NCI-H345 treated with DMSO at 0.1 percent for 48 hours (cell line): ENCODE data around the gene EPC2.
"Not testable (repeated sequence)": the region's sequence is repeated elsewhere in the genome, so short reads cannot be mapped to it uniquely, and the experiment has no call there.

Experiments
- DNase-seq: peaks from one replicate; lab custom pipeline; 2025; ENCODE audit not compliant: unreplicated experiment; lab: John Stamatoyannopoulos, UW

Gene EPC2

GRCh38 chr2:148674063-148675020, 29.8 kb downstream of the EPC2 start:
- no peak for DNase-seq

- no peak for DNase-seq
These were observed 31.2 kb downstream of the EPC2 start for GRCh38 chr2:148675708-148676107.

DNA sequence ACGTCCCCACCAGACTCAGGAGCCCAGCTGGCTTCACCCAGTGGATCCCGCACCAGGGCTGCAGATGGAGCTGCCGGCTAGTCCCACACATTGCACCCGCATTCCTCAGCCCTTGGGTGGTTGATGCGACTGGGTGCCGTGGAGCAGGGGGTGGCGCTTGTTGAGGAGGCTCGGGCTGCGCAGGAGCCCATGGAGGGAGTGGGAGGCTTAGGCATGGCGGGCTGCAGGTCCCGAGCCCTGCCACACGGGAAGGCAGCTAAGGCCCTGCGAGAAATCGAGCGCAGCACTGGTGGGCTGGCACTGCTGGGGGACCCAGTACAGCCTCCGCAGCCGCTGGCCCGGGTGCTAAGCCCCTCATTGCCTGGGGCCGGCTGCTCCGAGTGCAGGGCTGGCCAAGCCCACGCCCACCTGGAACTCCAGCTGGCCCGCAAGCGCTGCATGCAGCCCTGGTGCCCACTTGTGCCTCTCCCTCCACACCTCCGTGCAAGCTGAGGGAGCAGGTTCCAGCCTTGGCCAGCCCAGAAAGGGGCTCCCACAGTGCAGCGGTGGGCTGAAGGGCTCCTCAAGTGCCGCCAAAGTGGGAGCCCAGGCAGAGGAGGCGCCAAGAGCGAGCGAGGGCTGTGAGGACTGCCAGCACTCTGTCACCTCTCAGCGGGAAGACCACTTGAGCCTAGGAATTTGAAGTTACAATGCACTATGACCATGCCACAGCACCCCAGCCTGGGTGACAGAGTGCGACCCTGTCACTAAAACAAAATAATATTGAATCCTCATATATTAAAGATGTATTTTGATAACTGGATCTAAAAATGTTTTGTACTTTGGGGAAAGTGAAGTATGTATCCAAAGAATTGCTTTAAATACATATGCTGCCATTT, 34.0 kb downstream of the EPC2 start:
- not testable (repeated sequence) for DNase-seq

DNA sequence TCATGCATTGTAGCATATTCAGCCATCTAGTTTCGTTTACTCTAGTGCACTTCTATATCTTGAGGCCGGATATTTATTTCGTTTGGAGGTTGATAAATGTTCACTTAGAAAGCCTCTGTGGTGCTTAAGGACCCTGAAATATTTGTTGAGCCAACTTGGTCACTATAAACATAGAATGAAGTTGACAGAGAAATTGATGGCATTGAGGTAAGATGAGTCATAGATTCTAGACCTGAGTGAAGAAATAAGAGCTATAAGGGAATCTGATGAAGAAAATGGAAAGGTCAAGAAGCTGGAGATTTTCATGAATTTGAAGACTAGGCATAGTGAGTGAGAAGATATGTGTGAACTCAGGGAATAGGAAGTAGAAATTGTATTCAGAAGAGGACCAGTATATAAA, 35.9 kb downstream of the EPC2 start:
- no peak for DNase-seq

- no peak for DNase-seq
These were observed 36.9 kb downstream of the EPC2 start for GRCh38 chr2:148681443-148681842.

DNA sequence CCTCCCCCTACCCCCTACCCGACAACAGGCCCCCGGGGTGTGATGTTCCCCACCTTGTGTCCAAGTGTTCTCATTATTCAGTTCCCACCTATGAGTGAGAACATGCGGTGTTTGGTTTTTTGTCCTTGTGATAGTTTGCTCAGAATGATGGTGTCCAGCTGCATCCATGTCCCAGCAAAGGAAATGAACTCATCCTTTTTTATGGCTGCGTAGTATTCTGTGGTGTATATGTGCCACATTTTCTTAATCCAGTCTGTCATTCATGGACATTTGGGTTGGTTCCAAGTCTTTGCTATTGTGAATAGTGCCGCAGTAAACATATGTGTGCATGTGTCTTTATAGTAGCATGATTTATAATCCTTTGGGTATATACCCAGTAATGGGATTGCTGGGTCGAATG, 37.3 kb downstream of the EPC2 start:
- not testable (repeated sequence) for DNase-seq

- DNase-seq = no peak
These were observed 40.0 kb downstream of the EPC2 start for GRCh38 chr2:148684507-148684906.

- DNase-seq = no peak
These were observed 43.0 kb downstream of the EPC2 start for GRCh38 chr2:148687543-148687942.

GRCh38 chr2:148688011-148688410, 43.5 kb downstream of the EPC2 start:
- not testable (repeated sequence) for DNase-seq

DNA sequence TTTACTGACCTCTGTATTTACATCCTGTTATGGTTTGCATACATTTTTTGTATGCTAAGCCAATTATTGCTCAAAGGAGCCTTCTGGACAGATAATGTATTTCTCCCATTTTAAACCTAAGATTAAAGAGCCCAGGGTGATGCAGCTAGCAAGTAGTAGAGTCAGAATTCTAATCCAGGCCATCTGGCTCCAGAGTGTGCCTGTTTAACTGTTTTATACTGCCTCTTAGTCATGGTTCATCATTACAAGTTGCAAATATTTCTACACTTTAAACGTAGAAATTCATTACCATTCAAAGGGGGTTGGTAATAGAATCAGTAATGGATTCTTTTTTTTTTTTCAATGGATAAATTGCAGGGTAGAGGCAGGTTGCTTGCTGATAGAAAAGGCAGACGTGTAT, 52.4 kb downstream of the EPC2 start:
- DNase-seq = no peak

DNA sequence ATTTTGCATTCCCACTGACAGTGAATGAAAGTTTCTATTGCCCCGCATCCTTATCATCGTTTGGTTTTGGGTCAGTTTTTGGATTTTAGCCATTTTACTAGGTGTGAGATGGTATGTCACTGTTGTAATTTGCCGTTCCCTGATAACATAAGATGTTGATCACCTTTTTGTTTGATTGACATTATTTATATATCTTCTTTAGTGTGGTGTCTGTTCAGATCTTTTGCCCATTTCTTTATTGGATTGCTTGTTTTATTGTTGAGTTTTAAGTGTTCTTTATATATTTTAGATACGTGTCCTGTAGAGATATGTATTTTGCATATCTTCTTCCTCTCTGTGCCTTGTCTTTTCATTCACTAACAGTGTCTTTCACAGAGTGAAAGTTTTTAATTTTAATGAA, 55.3 kb downstream of the EPC2 start:
- DNase-seq = no peak

DNA sequence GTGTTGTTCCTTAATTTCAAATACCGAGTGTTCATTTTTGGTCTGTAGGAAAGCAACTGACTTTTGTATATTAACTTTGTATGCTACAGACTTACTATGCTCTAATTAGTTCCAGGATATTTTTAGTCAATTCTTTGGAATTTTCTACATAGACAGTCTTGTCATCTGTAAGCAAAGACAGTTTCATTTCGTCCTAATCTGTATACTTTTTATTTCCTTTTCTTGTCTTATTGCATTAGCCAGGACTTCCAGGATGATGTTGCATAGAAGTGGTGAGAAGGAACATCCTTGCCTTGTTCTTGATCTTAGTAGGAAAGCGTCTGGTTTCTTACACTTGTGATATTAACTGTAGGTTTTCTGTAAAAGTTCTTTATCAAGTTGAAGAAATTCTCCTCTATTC, 56.5 kb downstream of the EPC2 start:
- DNase-seq = no peak

- DNase-seq = no peak
These were observed 57.3 kb downstream of the EPC2 start for GRCh38 chr2:148701877-148702276.

GRCh38 chr2:148702475-148702874, 57.9 kb downstream of the EPC2 start:
- DNase-seq = no peak

DNA sequence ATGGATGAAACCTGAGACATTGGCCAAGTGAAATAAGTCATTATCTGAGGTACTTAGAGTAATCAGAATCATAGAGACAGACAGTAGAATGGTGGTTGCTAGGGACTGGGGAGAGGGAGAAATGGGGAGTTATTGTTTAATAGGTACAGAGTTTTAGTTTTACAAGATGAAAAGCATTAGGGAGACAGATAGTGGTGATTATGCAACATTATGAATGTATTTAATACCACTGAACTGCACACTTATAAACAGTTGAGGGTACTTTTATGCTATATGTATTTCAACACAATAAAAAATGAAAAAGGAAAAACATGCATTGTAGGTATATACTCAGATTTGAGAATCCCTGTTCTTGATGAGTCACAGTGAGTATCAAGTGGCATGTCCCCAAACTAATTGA, 59.7 kb downstream of the EPC2 start:
- no peak for DNase-seq

DNA sequence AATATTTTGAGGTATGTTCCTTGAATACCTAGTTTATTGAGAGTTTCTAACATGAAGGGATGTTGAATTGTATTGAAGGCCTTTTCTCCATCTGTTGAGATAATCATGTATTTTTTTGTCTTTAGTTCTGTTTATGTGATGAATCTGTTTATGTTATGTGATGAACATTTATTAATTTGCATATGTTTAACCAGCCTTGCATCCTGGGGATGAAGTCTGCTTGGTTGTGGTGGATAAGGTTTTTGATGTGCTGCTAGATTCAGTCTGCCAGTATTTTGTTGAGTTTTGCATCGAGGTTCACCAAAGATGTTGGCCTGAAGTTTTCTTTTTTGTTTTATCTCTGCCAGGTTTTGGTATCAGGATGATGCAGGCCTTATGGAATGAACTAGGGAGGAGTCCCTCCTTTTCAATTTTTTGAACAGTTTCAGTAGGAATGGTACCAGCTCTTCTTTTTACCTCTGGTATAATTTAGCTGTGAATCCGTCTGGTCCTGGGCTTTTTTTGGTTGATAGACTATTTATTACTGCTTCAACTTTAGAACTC, 71.9 kb downstream of the EPC2 start:
- no peak for DNase-seq

GRCh38 chr2:148718039-148718438, 73.5 kb downstream of the EPC2 start:
- DNase-seq = no peak

GRCh38 chr2:148719195-148719749, 74.7 kb downstream of the EPC2 start:
- no peak for DNase-seq

- DNase-seq = no peak
These were observed 75.4 kb downstream of the EPC2 start for GRCh38 chr2:148719941-148720436.

DNA sequence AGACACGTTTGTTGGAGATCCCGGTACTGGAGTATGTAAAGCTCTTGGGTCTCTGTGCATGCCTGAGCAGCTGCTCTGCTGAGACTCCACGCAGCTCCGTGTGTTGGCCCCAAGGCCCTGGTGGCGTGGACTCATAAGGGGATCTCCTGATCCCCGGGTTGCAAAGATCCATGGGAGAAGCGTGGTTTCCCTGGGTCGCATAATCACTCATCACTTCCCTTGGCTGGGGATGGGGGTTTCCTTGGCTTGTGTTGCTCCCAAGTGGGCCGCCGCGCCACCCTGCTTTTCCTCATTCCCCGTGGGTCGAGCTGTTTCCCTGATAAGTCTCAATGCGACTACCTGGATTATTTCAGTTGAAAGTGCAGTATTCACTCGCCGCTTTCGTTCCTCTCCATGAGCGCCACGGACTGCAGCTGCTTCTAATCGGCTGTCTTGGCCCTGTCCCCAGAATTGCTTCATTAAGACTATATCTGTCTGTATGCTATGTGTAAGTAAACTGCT, 76.0 kb downstream of the EPC2 start:
- DNase-seq = no peak

GRCh38 chr2:148721520-148721931, 77.0 kb downstream of the EPC2 start:
- DNase-seq = no peak
